Epithelial cell of esophagus (primary cell): ENCODE data around the gene RILP.
A peak's percentile ranks its signal among the peaks of the same experiment; 100 is the strongest.
"Not testable (repeated sequence)": the region's sequence is repeated elsewhere in the genome, so short reads cannot be mapped to it uniquely, and the experiment has no call there.

ENCODE experiments used
- DNase-seq: peaks from one replicate; pipeline ENCODE4 v3.0.0; 2010; ENCODE audit warnings: low read depth
- H3K4me3 ChIP-seq: 2 replicates; pipeline ENCODE4 v1.5.1; 2011; ENCODE audit warnings: mild to moderate bottlenecking, low read length, control low read depth
- CTCF ChIP-seq: IDR thresholded peaks from 2 replicates; pipeline ENCODE4 v1.5.1; 2011; ENCODE audit warnings: low read depth, mild to moderate bottlenecking, low read length, control low read depth, inconsistent platforms; ENCODE audit not compliant: insufficient read depth; ENCODE audit errors: missing control alignments

The RILP gene

GRCh38 chr17:1684378-1685189 lies 34.9 kb upstream of the RILP start, which contains the start of gene PRPF8:
Gene PRPF8, minus strand, starts transcription at chr17:1684867. Its CDS starts 296 bp downstream, at chr17:1684571.
- peak within 1 kb of the TSS; percentile 81 for H3K4me3 ChIP-seq
- peak; percentile 98 for DNase-seq
- TF ChIP-seq CTCF: no peak

- DNase-seq: no peak
Observed at GRCh38 chr17:1683459-1683858, 33.8 kb upstream of the RILP start.

GRCh38 chr17:1676401-1676800 lies 26.7 kb upstream of the RILP start:
- no peak for TF ChIP-seq CTCF
- no peak for DNase-seq

More at GRCh38 chr17:1683459-1683858, 33.8 kb upstream of the RILP start:
- H3K4me3 ChIP-seq: peak overlapping the region; percentile 81
- TF ChIP-seq CTCF: no peak

GRCh38 chr17:1673041-1673785 lies 23.5 kb upstream of the RILP start:
- TF ChIP-seq CTCF: no peak
- H3K4me3 ChIP-seq: no peak overlapping the region
- no peak for DNase-seq

More at GRCh38 chr17:1676401-1676800, 26.7 kb upstream of the RILP start:
- H3K4me3 ChIP-seq: no peak overlapping the region

- not testable (repeated sequence) for H3K4me3 ChIP-seq
Observed at GRCh38 chr17:1663934-1664333, 14.3 kb upstream of the RILP start.

GRCh38 chr17:1661045-1661444 lies 11.4 kb upstream of the RILP start:
- H3K4me3 ChIP-seq: no peak overlapping the region
- no peak for TF ChIP-seq CTCF

More at GRCh38 chr17:1663934-1664333, 14.3 kb upstream of the RILP start:
- not testable (repeated sequence) for DNase-seq

GRCh38 chr17:1658100-1658499 lies 8.4 kb upstream of the RILP start:
- DNase-seq: no peak
- no peak overlapping the region for H3K4me3 ChIP-seq
- no peak for TF ChIP-seq CTCF

More at GRCh38 chr17:1661045-1661444, 11.4 kb upstream of the RILP start:
- no peak for DNase-seq
